SK-N-SH (cell line): ENCODE measurements around the gene PPP1R8. TPM values are rescaled to one million over a fixed set of nuclear protein-coding genes. Genes with fewer than 3 reads are reported as not detected.
A peak's percentile ranks its signal among the peaks of the same experiment; 100 is the strongest.
"Not testable (repeated sequence)": the region's sequence is repeated elsewhere in the genome, so short reads cannot be mapped to it uniquely, and the experiment has no call there.

Experiments
- CTCF ChIA-PET: fragments of 300-600, 350-600 bp; formaldehyde crosslinking; extraction: SDS; loops from one replicate; lab custom pipeline; 2021; lab: Yijun Ruan, JAX
- POLR2A ChIA-PET: fragments of 350-600 bp; sonication (Branson Sonifier 250); formaldehyde crosslinking; extraction: SDS; loops from one replicate; lab custom pipeline; 2020; ENCODE audit warnings: antibody characterized with exemption, inconsistent platforms; lab: Yijun Ruan, JAX
- DNase-seq: peaks from one replicate; pipeline ENCODE4 v3.0.0; 2012
- H2AFZ ChIP-seq: fragments of 200-600 bp; sonication (generic); 2 replicates; pipeline ENCODE4 v1.8.1; 2016; ENCODE audit warnings: antibody characterized with exemption, mild to moderate bottlenecking, low read depth
- H3F3A ChIP-seq: fragments of 200-600 bp; sonication (generic); replicated peaks from 2 replicates; pipeline ENCODE3; 2016; ENCODE audit warnings: antibody characterized with exemption, mild to moderate bottlenecking; ENCODE audit not compliant: insufficient read depth
- H3K27ac ChIP-seq, 2 experiments: fragments of 200-500 bp in 1 of 2; fragments of 200-600 bp in 1 of 2; sonication (Bioruptor generic) in 1 of 2; sonication (generic), shearing (Covaris generic) in 1 of 2; 2 replicates each; pipeline versions ENCODE4 v1.5.1 to v1.6.1; 2014 to 2016; ENCODE audit warnings: low read depth in 2 of 2, inconsistent platforms in 1 of 2, low read length in 1 of 2, mild to moderate bottlenecking in 1 of 2, mixed read lengths in 1 of 2
- H3K27me3 ChIP-seq: fragments of 200-600 bp; sonication (generic), shearing (Covaris generic); 2 replicates; pipeline ENCODE4 v1.6.1; 2016; ENCODE audit warnings: mixed run types; ENCODE audit not compliant: insufficient read depth
- H3K36me3 ChIP-seq, 2 experiments: fragments of 200-500 bp in 1 of 2; fragments of 200-600 bp in 1 of 2; sonication (Bioruptor generic) in 1 of 2; sonication (generic) in 1 of 2; replicated peaks in 1 of 2; 2 replicates each; pipeline versions ENCODE3 to v1.5.1; 2014 to 2016; ENCODE audit warnings: low read length in 1 of 2, mild to moderate bottlenecking in 1 of 2; ENCODE audit not compliant: insufficient read depth in 2 of 2, control insufficient read depth in 1 of 2
- H3K4me1 ChIP-seq, 2 experiments: fragments of 200-500 bp in 1 of 2; fragments of 200-600 bp in 1 of 2; sonication (Bioruptor generic) in 1 of 2; sonication (generic), shearing (Covaris generic) in 1 of 2; 2 replicates each; pipeline versions ENCODE4 v1.5.1 to v1.6.1; 2014 to 2016; ENCODE audit warnings: low read depth in 1 of 2, low read length in 1 of 2, mixed run types in 1 of 2; ENCODE audit not compliant: insufficient read depth in 2 of 2, control insufficient read depth in 1 of 2
- H3K4me2 ChIP-seq: fragments of 200-600 bp; sonication (generic), shearing (Covaris generic); 2 replicates; pipeline ENCODE4 v1.6.1; 2017; ENCODE audit warnings: mixed run types
- H3K4me3 ChIP-seq, 2 experiments: fragments of 200-500 bp in 1 of 2; fragments of 200-600 bp in 1 of 2; sonication (Bioruptor generic) in 1 of 2; sonication (generic), shearing (Covaris generic) in 1 of 2; 2 replicates each; pipeline versions ENCODE4 v1.5.1 to v1.8.1; 2014 to 2016; ENCODE audit warnings: low read depth in 2 of 2, inconsistent platforms in 1 of 2, low read length in 1 of 2, mild to moderate bottlenecking in 1 of 2, mixed read lengths in 1 of 2, moderate library complexity in 1 of 2
- H3K79me2 ChIP-seq: fragments of 200-600 bp; sonication (generic); 2 replicates; pipeline ENCODE4 v1.8.1; 2017; ENCODE audit warnings: mild to moderate bottlenecking; ENCODE audit not compliant: insufficient read depth
- H3K9ac ChIP-seq: fragments of 200-600 bp; sonication (generic); 2 replicates; pipeline ENCODE4 v1.6.1; 2017; ENCODE audit warnings: mixed run types
- H3K9me2 ChIP-seq: fragments of 200-600 bp; sonication (generic); 2 replicates; pipeline ENCODE4 v1.6.1; 2017; ENCODE audit warnings: mixed run types
- H3K9me3 ChIP-seq: fragments of 200-600 bp; sonication (generic); 2 replicates; pipeline ENCODE4 v1.6.1; 2017; ENCODE audit warnings: mixed run types, mild to moderate bottlenecking, moderate library complexity
- H4K20me1 ChIP-seq: fragments of 200-600 bp; sonication (generic); 2 replicates; pipeline ENCODE4 v1.6.1; 2017; ENCODE audit warnings: mild to moderate bottlenecking, mixed run types; ENCODE audit not compliant: insufficient read depth
- CHD2 ChIP-seq: fragments of 150-350 bp; IDR thresholded peaks from 2 replicates; pipeline ENCODE4 v1.6.1; 2018; ENCODE audit warnings: low read length; ENCODE audit not compliant: partially characterized antibody
- CTCF ChIP-seq: fragments of 200-600 bp; sonication (generic); IDR thresholded peaks from 2 replicates; pipeline ENCODE4 v1.6.1; 2017; ENCODE audit warnings: antibody characterized with exemption, mild to moderate bottlenecking, moderate library complexity
- EZH2phosphoT487 ChIP-seq: fragments of 200-600 bp; sonication (generic); IDR thresholded peaks from 2 replicates; pipeline ENCODE4 v1.6.1; 2017; ENCODE audit warnings: low read depth, mixed run types, mild to moderate bottlenecking, antibody characterized with exemption, moderate library complexity, borderline replicate concordance
- FOSL2 ChIP-seq: IDR thresholded peaks from 2 replicates; pipeline ENCODE4 v1.4.0; 2012; ENCODE audit warnings: low read depth, mild to moderate bottlenecking, moderate library complexity, borderline replicate concordance
- FOXJ3 ChIP-seq: sonication (generic); formaldehyde crosslinking; IDR thresholded peaks from 2 replicates; pipeline ENCODE4 v1.5.1; 2020; ENCODE audit warnings: mild to moderate bottlenecking, missing genetic modification reagents
- FOXM1 ChIP-seq: IDR thresholded peaks from 2 replicates; pipeline ENCODE4 v1.4.0; 2012; ENCODE audit warnings: low read depth, mild to moderate bottlenecking
- GATA2 ChIP-seq: sonication (generic); formaldehyde crosslinking; IDR thresholded peaks from 2 replicates; pipeline ENCODE4 v1.5.0; 2020; ENCODE audit warnings: mild to moderate bottlenecking, missing genetic modification reagents
- MEF2A ChIP-seq: IDR thresholded peaks from 2 replicates; pipeline ENCODE4 v1.4.0; 2012; ENCODE audit warnings: low read depth, borderline replicate concordance
- NFIC ChIP-seq: IDR thresholded peaks from 2 replicates; pipeline ENCODE4 v1.4.0; 2012; ENCODE audit warnings: borderline replicate concordance
- PBX3 ChIP-seq: IDR thresholded peaks from 2 replicates; pipeline ENCODE4; 2012
- POLR2AphosphoS5 ChIP-seq: IDR thresholded peaks from 2 replicates; pipeline ENCODE4 v1.6.1; 2012; ENCODE audit warnings: low read depth, low read length
- RAD21 ChIP-seq: IDR thresholded peaks from 2 replicates; pipeline ENCODE4 v1.6.1; 2012; ENCODE audit warnings: mild to moderate bottlenecking, low read length
- RCOR1 ChIP-seq: fragments of 150-350 bp; IDR thresholded peaks from 2 replicates; pipeline ENCODE4 v1.6.1; 2017; ENCODE audit warnings: antibody characterized with exemption, low read length
- RFX5 ChIP-seq: IDR thresholded peaks from 2 replicates; pipeline ENCODE4 v1.6.1; 2012; ENCODE audit warnings: mild to moderate bottlenecking, improper control_type of control experiment, low read length
- RXRA ChIP-seq: IDR thresholded peaks from 2 replicates; pipeline ENCODE4 v1.4.0; 2012; ENCODE audit warnings: low read depth, mild to moderate bottlenecking, borderline replicate concordance
- SIN3A ChIP-seq: IDR thresholded peaks from 2 replicates; pipeline ENCODE4 v1.6.1; 2012; ENCODE audit warnings: low read depth, mild to moderate bottlenecking, low read length, moderate library complexity, borderline replicate concordance
- SMC3 ChIP-seq: IDR thresholded peaks from 2 replicates; pipeline ENCODE4 v1.6.1; 2012; ENCODE audit warnings: low read depth, low read length, improper control_type of control experiment
- TAF1 ChIP-seq: IDR thresholded peaks from 2 replicates; pipeline ENCODE4 v1.6.1; 2012; ENCODE audit warnings: low read depth, mild to moderate bottlenecking, low read length, moderate library complexity, borderline replicate concordance
- TEAD4 ChIP-seq: IDR thresholded peaks from 2 replicates; pipeline ENCODE4 v1.4.0; 2012; ENCODE audit warnings: mild to moderate bottlenecking, borderline replicate concordance; ENCODE audit not compliant: insufficient read depth
- USF2 ChIP-seq: fragments of 150-350 bp; IDR thresholded peaks from 2 replicates; pipeline ENCODE4 v1.6.1; 2017; ENCODE audit warnings: antibody characterized with exemption, low read length, low read depth, borderline replicate concordance
- WGBS: methylation state at CpG from one replicate; pipeline ENCODE4 v1.1.6; 2017; ENCODE audit warnings: low lambda C conversion rate; 5-methylcytosine and 5-hydroxymethylcytosine counted together
- polyA plus RNA-seq, 3 experiments: library from polyadenylated mRNA; depleted of rRNA; stranded (reverse); fragments of >200 nt; gene quantifications; 2 replicates each; pipeline ENCODE4 v1.2.3, GENCODE V29; 2012

PPP1R8 gene
- polyA plus RNA-seq, 1 of the 3 experiments (the other 2 are of a cell fraction) = 41.8 TPM

GRCh38 chr1:27824411-27824810 lies 6.2 kb upstream of the PPP1R8 start:
- Histone ChIP-seq H4K20me1 (no peaks in the 10 kb centered on the region), H3K27ac (no peak overlapping the region), H3K9me3 (no peaks in the 10 kb centered on the region), H3K4me3 (no peak overlapping the region), H3K4me2 (no peak overlapping the region), H3K27me3 (no peaks in the 10 kb centered on the region), H3F3A (peaks cover 7% of the 10 kb centered on the region), H3K9me2 (no peaks in the 10 kb centered on the region), H3K79me2 (no peaks in the 10 kb centered on the region), H3K9ac (no peak overlapping the region), H2AFZ (no peak overlapping the region), H3K4me1 (no peaks in the 10 kb centered on the region), H3K36me3 (peaks cover 15 to 19% of the 10 kb centered on the region in 2 experiments)
- DNase-seq = no peak
- WGBS = 96% methylated on average over 4 of the region's 4 CpGs
- TF ChIP-seq USF2 = no peak
- TF ChIP-seq RFX5 = no peak
- no peak for TF ChIP-seq RXRA
- no peak for TF ChIP-seq TEAD4
- TF ChIP-seq FOXJ3 (CRISPR knock-in tag) = no peak
- TF ChIP-seq GATA2 (CRISPR knock-in tag) = no peak
- no peak for TF ChIP-seq RCOR1
- no peak for TF ChIP-seq PBX3
- no peak for TF ChIP-seq SMC3
- TF ChIP-seq TAF1 = no peak
- no peak for TF ChIP-seq RAD21
- no peak for TF ChIP-seq CHD2
- no peak for TF ChIP-seq EZH2phosphoT487
- TF ChIP-seq MEF2A = no peak
- no peak for TF ChIP-seq FOXM1
- no peak for TF ChIP-seq SIN3A
- no peak for TF ChIP-seq FOSL2
- no peak for TF ChIP-seq CTCF
- no peak for TF ChIP-seq NFIC
- TF ChIP-seq POLR2AphosphoS5 = no peak
- POLR2A ChIA-PET = no interaction called here
- CTCF ChIA-PET = no interaction called here

- POLR2A ChIA-PET = interaction anchor here (1.0 kb wide), 1 partner anchor 385 kb away, joined by 3 read pairs; no protein-coding TSS in a partner anchor
- not testable (repeated sequence) for DNase-seq, H3K4me1 ChIP-seq, H3K27ac ChIP-seq, H3K9me3 ChIP-seq, H3K27me3 ChIP-seq, H2AFZ ChIP-seq, H3K4me3 ChIP-seq, H3K9ac ChIP-seq, H4K20me1 ChIP-seq, H3K9me2 ChIP-seq
- Histone ChIP-seq H3K79me2 (peaks cover 38% of the 10 kb centered on the region), H3K4me2 (peak overlapping the region; percentile 79; the same call in 1 of the 2 replicates), H3F3A (peaks cover 13% of the 10 kb centered on the region), H3K36me3 (peaks cover 14 to 17% of the 10 kb centered on the region in 2 experiments)
- CTCF ChIA-PET = interaction anchor here (1.3 to 2.2 kb wide), 3 partner anchors 22 to 160 kb away, joined by 3 to 9 read pairs (median 4); partner anchors contain the start of gene FAM76A
- 91% methylated on average over 3 of the region's 4 CpGs for WGBS
Observed at GRCh38 chr1:27829339-27829960, 1.1 kb upstream of the PPP1R8 start.
